Loucy (cell line): ENCODE measurements around the gene TMPRSS15.

Source experiments
- EZH2phosphoT487 ChIP-seq: fragments of 200-600 bp; IDR thresholded peaks from 2 replicates; pipeline ENCODE4 v1.6.1; 2018; ENCODE audit warnings: antibody characterized with exemption, mild to moderate bottlenecking, moderate library complexity, borderline replicate concordance
- TF ChIP-seq, protein P1 (sequence below): fragments of 200-600 bp; sonication (generic); conservative IDR thresholded peaks from 2 replicates; pipeline ENCODE4 v1.5.1; 2014; ENCODE audit warnings: mild to moderate bottlenecking, antibody characterized with exemption, low read length

DNA sequence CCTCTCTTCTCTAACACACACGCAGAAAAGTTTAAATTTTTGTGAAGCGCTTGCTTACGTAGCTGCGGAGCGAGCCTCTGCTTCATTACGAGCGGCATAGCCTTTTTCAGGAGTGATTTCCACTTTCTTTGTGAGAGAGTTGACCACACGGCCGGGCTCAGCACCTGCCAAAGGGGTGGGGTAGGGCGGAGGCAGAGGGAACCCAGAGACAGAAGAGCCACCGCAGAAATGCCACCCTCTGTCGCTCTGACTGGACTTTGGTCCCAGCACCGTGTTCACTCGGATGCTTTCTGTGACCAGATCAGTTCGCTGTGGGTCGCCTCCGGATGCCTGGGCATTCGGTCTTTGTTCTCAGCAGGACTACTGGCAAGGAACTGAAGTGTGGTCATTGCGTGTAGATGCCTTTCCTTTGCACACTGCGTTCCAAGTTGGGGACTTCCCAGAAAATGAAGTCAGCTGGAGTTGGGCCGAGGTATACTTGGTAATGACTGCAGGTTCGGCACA lies 158.1 kb downstream of the TMPRSS15 start:
- TF ChIP-seq, protein P1, sequence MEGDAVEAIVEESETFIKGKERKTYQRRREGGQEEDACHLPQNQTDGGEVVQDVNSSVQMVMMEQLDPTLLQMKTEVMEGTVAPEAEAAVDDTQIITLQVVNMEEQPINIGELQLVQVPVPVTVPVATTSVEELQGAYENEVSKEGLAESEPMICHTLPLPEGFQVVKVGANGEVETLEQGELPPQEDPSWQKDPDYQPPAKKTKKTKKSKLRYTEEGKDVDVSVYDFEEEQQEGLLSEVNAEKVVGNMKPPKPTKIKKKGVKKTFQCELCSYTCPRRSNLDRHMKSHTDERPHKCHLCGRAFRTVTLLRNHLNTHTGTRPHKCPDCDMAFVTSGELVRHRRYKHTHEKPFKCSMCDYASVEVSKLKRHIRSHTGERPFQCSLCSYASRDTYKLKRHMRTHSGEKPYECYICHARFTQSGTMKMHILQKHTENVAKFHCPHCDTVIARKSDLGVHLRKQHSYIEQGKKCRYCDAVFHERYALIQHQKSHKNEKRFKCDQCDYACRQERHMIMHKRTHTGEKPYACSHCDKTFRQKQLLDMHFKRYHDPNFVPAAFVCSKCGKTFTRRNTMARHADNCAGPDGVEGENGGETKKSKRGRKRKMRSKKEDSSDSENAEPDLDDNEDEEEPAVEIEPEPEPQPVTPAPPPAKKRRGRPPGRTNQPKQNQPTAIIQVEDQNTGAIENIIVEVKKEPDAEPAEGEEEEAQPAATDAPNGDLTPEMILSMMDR = no peak
- no peak for TF ChIP-seq EZH2phosphoT487
